Activated B cell treated with CpG ODN at 0.5 μM for 24 hours (primary cell): ENCODE data around the gene PSMF1. TPM values are rescaled to one million over a fixed set of nuclear protein-coding genes. Genes with fewer than 3 reads are reported as not detected.

Experiments
- ATAC-seq: fragments of 200-7000 bp; cut with Tn5 transposase; one replicate; pipeline ENCODE4 v1.10.0; 2021; ENCODE audit warnings: low read depth, mild to moderate bottlenecking, moderate library complexity
- CTCF ChIA-PET: fragments of 350-600 bp; sonication (Branson Sonifier 250); formaldehyde crosslinking; loops from one replicate; lab custom pipeline; 2021; ENCODE audit warnings: antibody characterized with exemption; lab: Charles Lee
- POLR2A ChIA-PET: fragments of 350-600 bp; sonication (Branson Sonifier 250); formaldehyde crosslinking; loops from one replicate; lab custom pipeline; 2021; ENCODE audit warnings: antibody characterized with exemption; lab: Charles Lee
- DNase-seq: peaks from one replicate; pipeline ENCODE4 v3.0.0; 2022
- H3K27ac Mint-ChIP-seq: one replicate; pipeline ENCODE4 v1.8.0; 2020; ENCODE audit warnings: mixed read lengths
- H3K27me3 Mint-ChIP-seq: one replicate; pipeline ENCODE4 v1.8.0; 2021; ENCODE audit warnings: mixed read lengths
- H3K36me3 Mint-ChIP-seq: one replicate; pipeline ENCODE4 v1.8.0; 2021; ENCODE audit warnings: low read depth, mixed read lengths
- H3K4me1 Mint-ChIP-seq: one replicate; pipeline ENCODE4 v1.8.0; 2021; ENCODE audit warnings: mixed read lengths
- H3K4me3 Mint-ChIP-seq: one replicate; pipeline ENCODE4 v1.8.0; 2020; ENCODE audit warnings: mild to moderate bottlenecking, mixed read lengths
- H3K9me3 Mint-ChIP-seq: one replicate; pipeline ENCODE4 v1.8.0; 2020; ENCODE audit warnings: mixed read lengths
- CTCF ChIP-seq: fragments of 200-600 bp; IDR thresholded peaks from one replicate; pipeline ENCODE4 v1.8.0; 2022; ENCODE audit warnings: antibody characterized with exemption, mild to moderate bottlenecking
- intact Hi-C: fragments of 100-400 bp; cut with micrococcal nuclease; formaldehyde crosslinking; loops from one replicate; pipeline ENCODE4 v1.15.1; 2024
- total RNA-seq: library from RNA; stranded (reverse); gene quantifications from 2 replicates; pipeline ENCODE4 v1.2.3, GENCODE V29; 2022

The PSMF1 gene
- total RNA-seq, 1 donor from 2014 or later, result 130 TPM

- POLR2A ChIA-PET, result no interaction called here
- intact Hi-C loops, result no loop called here
- ATAC-seq, result no peak
- H3K36me3 Mint-ChIP-seq, result no peaks in the 10 kb centered on the region
- H3K27ac Mint-ChIP-seq, result no peak overlapping the region
- no peak for TF ChIP-seq CTCF
- peaks cover 11% of the 10 kb centered on the region for H3K27me3 Mint-ChIP-seq
- H3K4me3 Mint-ChIP-seq, result no peak overlapping the region
- peaks cover 4% of the 10 kb centered on the region for H3K4me1 Mint-ChIP-seq
- CTCF ChIA-PET, result no interaction called here
- H3K9me3 Mint-ChIP-seq, result no peaks in the 10 kb centered on the region
- no peak for DNase-seq
These were observed 71.4 kb downstream of the PSMF1 start for GRCh38 chr20:1189827-1190226.

- CTCF ChIA-PET, result no interaction called here
- TF ChIP-seq CTCF, result no peak
These were observed 72.4 kb downstream of the PSMF1 start for GRCh38 chr20:1190847-1191246.

DNA sequence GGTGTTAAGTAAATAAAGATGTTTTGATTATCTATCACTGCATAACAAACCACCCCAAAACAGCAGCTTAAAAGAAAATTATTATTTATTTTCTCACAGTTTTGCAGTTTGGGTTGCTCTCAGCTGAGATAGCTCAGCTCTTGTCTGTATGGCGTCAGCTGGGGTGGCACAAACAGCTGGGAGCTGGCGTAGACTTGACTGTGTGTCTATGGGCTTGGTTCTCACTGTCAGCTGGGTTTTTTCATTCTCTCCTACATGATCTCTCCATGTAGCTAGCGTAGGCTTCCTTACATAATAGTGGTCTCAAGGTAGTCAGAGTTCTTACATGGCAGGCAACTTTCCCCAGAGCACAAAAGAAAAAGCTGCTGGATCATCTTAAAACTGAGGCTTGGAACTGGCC, 72.9 kb downstream of the PSMF1 start:
- Mint-ChIP-seq H3K4me1 (no peaks in the 10 kb centered on the region), H3K36me3 (no peaks in the 10 kb centered on the region), H3K27ac (no peak overlapping the region), H3K4me3 (no peak overlapping the region), H3K9me3 (no peaks in the 10 kb centered on the region), H3K27me3 (peaks cover 5% of the 10 kb centered on the region)
- ATAC-seq, result no peak
- no peak for TF ChIP-seq CTCF
- no peak for DNase-seq
- ChIA-PET CTCF (no interaction called here), POLR2A (no interaction called here)
- intact Hi-C loops, result no loop called here

More at GRCh38 chr20:1190847-1191246, 72.4 kb downstream of the PSMF1 start:
- H3K27me3 Mint-ChIP-seq, result peaks cover 10% of the 10 kb centered on the region
- peaks cover 3% of the 10 kb centered on the region for H3K4me1 Mint-ChIP-seq
- no peak overlapping the region for H3K4me3 Mint-ChIP-seq
- intact Hi-C loops, result no loop called here
- H3K36me3 Mint-ChIP-seq, result no peaks in the 10 kb centered on the region
- ATAC-seq (no peak), DNase-seq (no peak)
- POLR2A ChIA-PET, result no interaction called here
- H3K27ac Mint-ChIP-seq, result no peak overlapping the region
- no peaks in the 10 kb centered on the region for H3K9me3 Mint-ChIP-seq

GRCh38 chr20:1195226-1195625, 76.8 kb downstream of the PSMF1 start:
- POLR2A ChIA-PET, result no interaction called here

DNA sequence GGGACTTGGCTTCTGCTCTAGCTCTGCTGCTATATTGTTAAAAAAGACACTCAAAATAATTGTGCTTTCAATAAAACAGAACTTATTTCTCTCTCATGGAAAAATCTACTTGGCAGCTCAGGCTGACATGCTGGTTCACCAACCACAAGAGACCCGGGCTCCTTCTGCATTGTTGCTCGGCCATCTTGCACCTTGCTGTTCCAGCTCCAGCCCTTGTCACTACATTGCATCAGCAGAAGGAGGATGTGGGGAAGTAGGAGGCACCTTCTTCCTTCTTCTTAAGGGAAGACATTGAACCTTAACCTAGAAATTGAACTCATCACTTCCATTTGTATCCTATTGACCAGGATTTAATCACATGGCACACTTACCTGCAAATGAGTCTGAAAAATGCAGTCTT, 78.2 kb downstream of the PSMF1 start:
- TF ChIP-seq CTCF, result no peak
- peaks cover 5% of the 10 kb centered on the region for H3K27me3 Mint-ChIP-seq
- no peaks in the 10 kb centered on the region for H3K9me3 Mint-ChIP-seq
- H3K4me3 Mint-ChIP-seq, result no peak overlapping the region
- CTCF ChIA-PET, result no interaction called here
- intact Hi-C loops, result no loop called here
- DNase-seq (no peak), ATAC-seq (no peak)
- POLR2A ChIA-PET, result no interaction called here
- H3K4me1 Mint-ChIP-seq, result no peaks in the 10 kb centered on the region
- H3K36me3 Mint-ChIP-seq, result no peaks in the 10 kb centered on the region
- no peak overlapping the region for H3K27ac Mint-ChIP-seq

More at GRCh38 chr20:1195226-1195625, 76.8 kb downstream of the PSMF1 start:
- no peak for TF ChIP-seq CTCF
- ATAC-seq (no peak), DNase-seq (no peak)
- Mint-ChIP-seq H3K27me3 (peaks cover 2% of the 10 kb centered on the region), H3K4me1 (no peaks in the 10 kb centered on the region), H3K9me3 (no peaks in the 10 kb centered on the region), H3K36me3 (no peaks in the 10 kb centered on the region), H3K27ac (no peak overlapping the region), H3K4me3 (no peak overlapping the region)
- intact Hi-C loops, result no loop called here
- CTCF ChIA-PET, result no interaction called here
